PC-9 (cell line): ENCODE data around the gene UBA7.

Experiments used
- CTCF ChIP-seq: fragments of 200-600 bp; sonication (generic); conservative IDR thresholded peaks from 2 replicates; pipeline ENCODE4 v1.6.1; 2017; ENCODE audit warnings: mixed run types, antibody characterized with exemption, mild to moderate bottlenecking, moderate library complexity
- EZH2 ChIP-seq: fragments of 200-600 bp; sonication (generic); IDR thresholded peaks from 2 replicates; pipeline ENCODE4 v1.8.0; 2017; ENCODE audit warnings: antibody characterized with exemption, low read depth

- no peak for TF ChIP-seq CTCF
- no peak for TF ChIP-seq EZH2
These were observed 46.0 kb upstream of the UBA7 start for GRCh38 chr3:49859576-49860305.
